C4-2B (cell line): ENCODE results near the gene TRIP10.
"Not testable (repeated sequence)": the region's sequence is repeated elsewhere in the genome, so short reads cannot be mapped to it uniquely, and the experiment has no call there.

Experiments used
- H3K27ac ChIP-seq: fragments of 450-650 bp; 2 replicates; pipeline ENCODE4 v1.5.1; 2017
- CTCF ChIP-seq: fragments of 450-650 bp; conservative IDR thresholded peaks from 2 replicates; pipeline ENCODE4 v1.5.1; 2017; ENCODE audit warnings: mild to moderate bottlenecking
- ZFX ChIP-seq: fragments of 450-650 bp; IDR thresholded peaks from 2 replicates; pipeline ENCODE4 v1.6.1; 2017

TRIP10 gene

GRCh38 chr19:6791237-6791636 lies 51.8 kb downstream of the TRIP10 start:
- H3K27ac ChIP-seq, result no peak overlapping the region
- TF ChIP-seq ZFX (no peak), CTCF (no peak)

GRCh38 chr19:6793411-6793810 lies 53.9 kb downstream of the TRIP10 start:
- TF ChIP-seq CTCF, result no peak
- TF ChIP-seq ZFX, result no peak
- H3K27ac ChIP-seq, result peak overlapping the region; percentile 58

GRCh38 chr19:6793973-6794372 lies 54.5 kb downstream of the TRIP10 start:
- no peak overlapping the region for H3K27ac ChIP-seq
- TF ChIP-seq CTCF (no peak), ZFX (no peak)

GRCh38 chr19:6794686-6795431 lies 55.4 kb downstream of the TRIP10 start:
- TF ChIP-seq ZFX, result no peak
- no peak for TF ChIP-seq CTCF
- no peak overlapping the region for H3K27ac ChIP-seq

- no peak overlapping the region for H3K27ac ChIP-seq
- TF ChIP-seq CTCF (no peak), ZFX (no peak)
Observed at GRCh38 chr19:6796278-6796677, 56.8 kb downstream of the TRIP10 start.

- TF ChIP-seq ZFX (no peak), CTCF (no peak)
- no peak overlapping the region for H3K27ac ChIP-seq
Observed at GRCh38 chr19:6797646-6798045, 58.2 kb downstream of the TRIP10 start.

GRCh38 chr19:6800160-6800790 lies 60.8 kb downstream of the TRIP10 start:
- not testable (repeated sequence) for H3K27ac ChIP-seq

- H3K27ac ChIP-seq, result no peak overlapping the region
- no peak for TF ChIP-seq ZFX
- no peak for TF ChIP-seq CTCF
Observed at GRCh38 chr19:6800991-6801484, 61.6 kb downstream of the TRIP10 start.
